ENCODE results near the gene CHST15.

DNA sequence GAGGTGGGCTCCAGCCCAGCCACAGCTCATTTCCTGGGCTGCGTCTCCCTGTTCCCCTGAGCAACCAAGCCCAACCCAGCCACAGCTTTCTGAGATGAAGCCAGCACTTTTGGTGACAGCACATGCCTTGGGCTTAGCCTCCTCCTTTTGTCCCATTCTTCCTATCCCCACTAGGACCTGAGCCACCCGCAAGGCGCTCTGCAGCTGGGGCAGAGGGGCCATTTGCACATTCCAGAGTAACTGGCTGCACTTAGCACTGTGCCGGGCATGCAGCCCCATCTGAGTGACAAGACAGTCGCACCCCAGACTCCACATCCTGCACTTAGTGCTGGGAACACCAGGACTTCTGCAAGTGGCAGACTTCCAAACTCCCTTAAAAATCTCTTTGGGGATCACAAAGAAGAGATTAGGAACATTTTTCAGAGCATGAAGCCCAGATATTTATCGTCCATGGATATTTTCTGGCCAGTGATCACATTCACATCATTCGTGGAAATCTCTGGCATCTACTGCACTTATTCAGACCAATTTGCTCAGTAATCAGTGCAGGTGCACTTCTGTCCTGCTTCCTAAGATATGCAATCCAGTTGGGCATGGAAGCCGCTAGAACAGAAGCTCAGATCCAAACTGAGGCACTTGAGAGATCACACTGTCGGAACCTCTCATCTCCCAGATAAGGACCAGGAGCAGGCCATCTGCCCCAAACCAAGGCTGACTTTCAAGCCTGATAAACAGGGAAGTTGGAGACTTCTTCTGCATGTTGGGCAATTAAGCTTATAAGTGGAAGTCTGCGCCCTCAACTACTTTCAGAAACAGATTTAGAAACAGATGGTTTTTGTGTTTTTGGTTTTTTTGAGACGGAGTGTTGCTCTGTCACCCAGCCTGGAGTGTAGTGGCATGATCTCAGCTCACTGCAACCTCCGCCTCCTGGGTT is 26.4 kb downstream of the CHST15 start:
- TF ChIP-seq TAF1 (IDR thresholded peaks at IDR 0.05; ENCODE audit: low read depth, low read length) (no peak), POLR2A (IDR thresholded peaks at IDR 0.05; ENCODE audit: low read depth, low read length) (no peak)

Measured in GM12891 (cell line).